HG03064 (cell line): ENCODE results near the gene PGLYRP2.
"Not testable (repeated sequence)": the region's sequence is repeated elsewhere in the genome, so short reads cannot be mapped to it uniquely, and the experiment has no call there.

Experiments
- ATAC-seq: cut with Tn5 transposase; IDR thresholded peaks from one replicate; pipeline ENCODE4 v1.9.1; 2021; ENCODE audit warnings: low read depth; ENCODE audit not compliant: unreplicated experiment

Gene PGLYRP2

GRCh38 chr19:15488489-15489226 is 9.4 kb upstream of the PGLYRP2 start:
- ATAC-seq, result no peak

- ATAC-seq, result no peak
Measured at GRCh38 chr19:15487038-15487437, 7.7 kb upstream of the PGLYRP2 start.

GRCh38 chr19:15485768-15486167 is 6.5 kb upstream of the PGLYRP2 start:
- not testable (repeated sequence) for ATAC-seq

- not testable (repeated sequence) for ATAC-seq
Measured at GRCh38 chr19:15480996-15481395, 1.7 kb upstream of the PGLYRP2 start.

- no peak for ATAC-seq
Measured at GRCh38 chr19:15476325-15476724, 3.0 kb downstream of the PGLYRP2 start.

- no peak for ATAC-seq
Measured at GRCh38 chr19:15475611-15476010, 3.7 kb downstream of the PGLYRP2 start.

GRCh38 chr19:15475169-15475568 is 4.1 kb downstream of the PGLYRP2 start:
- no peak for ATAC-seq

- ATAC-seq, result not testable (repeated sequence)
Measured at GRCh38 chr19:15473821-15474220, 5.5 kb downstream of the PGLYRP2 start.

GRCh38 chr19:15471639-15472101 is 7.6 kb downstream of the PGLYRP2 start:
- ATAC-seq, result no peak

GRCh38 chr19:15469513-15470297 is 9.6 kb downstream of the PGLYRP2 start:
- ATAC-seq, result no peak

- ATAC-seq, result no peak
Measured at GRCh38 chr19:15468675-15469512, 10.4 kb downstream of the PGLYRP2 start.

GRCh38 chr19:15467734-15468214 is 11.5 kb downstream of the PGLYRP2 start:
- ATAC-seq, result no peak

GRCh38 chr19:15466851-15467733 is 12.2 kb downstream of the PGLYRP2 start:
- peak; percentile 49 for ATAC-seq

GRCh38 chr19:15464394-15465385 is 14.6 kb downstream of the PGLYRP2 start, which contains the start of gene RASAL3:
RASAL3 (minus strand) TSS chr19:15464544; CDS start chr19:15464358, 186 bp downstream.
- no peak for ATAC-seq

- ATAC-seq, result no peak
Measured at GRCh38 chr19:15463861-15464371, 15.4 kb downstream of the PGLYRP2 start.

- no peak for ATAC-seq
Measured at GRCh38 chr19:15461694-15462093, 17.6 kb downstream of the PGLYRP2 start.

- ATAC-seq, result no peak
Measured at GRCh38 chr19:15457701-15458484, 21.4 kb downstream of the PGLYRP2 start.
